K562 (cell line): ENCODE measurements around the gene CEP95. TPM values are rescaled to one million over a fixed set of nuclear protein-coding genes. Genes with fewer than 3 reads are reported as not detected.

Experiments
- ATAC-seq: fragments of 200-7000 bp; cut with Tn5 transposase; 3 replicates; pipeline ENCODE4 v1.9.1; 2020; ENCODE audit warnings: moderate library complexity
- BruUV-seq: library from RNA; stranded (reverse); fragments of 400-500 nt; replicated peaks from 2 replicates; lab custom pipeline; 2021; lab: Mats Ljungman, UMichigan
- CTCF ChIA-PET: fragments of 300-600 bp; formaldehyde crosslinking; extraction: SDS; loops from one replicate; lab custom pipeline; 2021; ENCODE audit warnings: low intra/inter-chr PET ratio; lab: Yijun Ruan, JAX
- POLR2A ChIA-PET: fragments of 300-600, 350-650 bp; sonication (Branson Sonifier 250); formaldehyde crosslinking; extraction: SDS; loops from one replicate; lab custom pipeline; 2021; ENCODE audit warnings: antibody characterized with exemption, inconsistent platforms; lab: Yijun Ruan, JAX
- DNase-seq, 4 experiments: peaks; one replicate each; pipeline versions ENCODE4 v3.0.0 to v3.0.0-alpha.2; 2011 to 2018; ENCODE audit warnings: low spot score in 3 of 4, mixed read lengths in 3 of 4; ENCODE audit errors: extremely low read depth in 1 of 4
- FAIRE-seq: peaks from 2 replicates; lab custom pipeline; 2011; peaks lifted over from hg19 to GRCh38; lab: Jason Lieb, UNC
- H2AFZ ChIP-seq: 2 replicates; pipeline ENCODE4 v1.6.0; 2011; ENCODE audit warnings: low read depth, low read length, control low read depth, inconsistent platforms
- H3K27ac ChIP-seq: fragments of 200-600 bp; 3 replicates; pipeline ENCODE4 v1.8.0; 2011; ENCODE audit warnings: low read depth, mild to moderate bottlenecking, control low read depth, inconsistent platforms, low read length, moderate library complexity, mixed read lengths; ENCODE audit errors: extremely low read depth
- H3K27me3 ChIP-seq, 2 experiments: fragments of 300-600 bp in 1 of 2; 2 replicates in 1 of 2; 3 replicates in 1 of 2; pipeline versions ENCODE4 v1.6.0 to v1.8.0; 2011; ENCODE audit warnings: inconsistent platforms in 2 of 2, low read length in 2 of 2, mild to moderate bottlenecking in 1 of 2, mixed read lengths in 1 of 2, moderate library complexity in 1 of 2; ENCODE audit not compliant: control insufficient read depth in 2 of 2, insufficient read depth in 2 of 2
- H3K36me3 ChIP-seq: fragments of 300-600 bp; 3 replicates; pipeline ENCODE4 v1.8.0; 2011; ENCODE audit warnings: mild to moderate bottlenecking, low read length, inconsistent platforms; ENCODE audit not compliant: control insufficient read depth, insufficient read depth
- H3K4me1 ChIP-seq, 2 experiments: fragments of 200-600 bp in 1 of 2; replicated peaks in 1 of 2; 2 replicates in 1 of 2; 3 replicates in 1 of 2; pipeline versions ENCODE4 v1.5.1 to v1.8.0; 2011; ENCODE audit warnings: inconsistent platforms in 2 of 2, low read length in 2 of 2, mild to moderate bottlenecking in 1 of 2, mixed read lengths in 1 of 2, moderate library complexity in 1 of 2; ENCODE audit not compliant: control insufficient read depth in 2 of 2, insufficient read depth in 2 of 2
- H3K4me2 ChIP-seq: 2 replicates; pipeline ENCODE4 v1.6.1; 2011; ENCODE audit warnings: low read length, control low read depth, inconsistent platforms, mixed read lengths; ENCODE audit not compliant: insufficient read depth
- H3K4me3 ChIP-seq: fragments of 200-600 bp; sonication (generic), shearing (Covaris generic); 2 replicates; pipeline ENCODE4 v1.5.1; 2016; ENCODE audit warnings: control low read depth, inconsistent platforms
- H3K79me2 ChIP-seq: fragments of 200-600 bp; 3 replicates; pipeline ENCODE4 v1.8.0; 2011; ENCODE audit warnings: low read length, inconsistent platforms; ENCODE audit not compliant: control insufficient read depth, insufficient read depth
- H3K9ac ChIP-seq, 2 experiments: 2 replicates each; pipeline versions ENCODE4 v1.6.0 to v1.6.1; 2011; ENCODE audit warnings: low read depth in 2 of 2, low read length in 2 of 2, control low read depth in 1 of 2, inconsistent platforms in 1 of 2, mild to moderate bottlenecking in 1 of 2, mixed read lengths in 1 of 2; ENCODE audit not compliant: insufficient read depth in 1 of 2
- H3K9me1 ChIP-seq: one replicate; pipeline ENCODE4 v1.6.0; 2011; ENCODE audit warnings: inconsistent platforms, mild to moderate bottlenecking, low read length, moderate library complexity; ENCODE audit not compliant: control insufficient read depth, insufficient read depth
- H3K9me3 ChIP-seq: replicated peaks from 2 replicates; pipeline ENCODE4 v1.5.1; 2011; ENCODE audit warnings: low read depth, low read length, inconsistent platforms; ENCODE audit not compliant: control insufficient read depth, insufficient read depth
- H4K20me1 ChIP-seq: replicated peaks from 2 replicates; pipeline ENCODE4 v1.6.1; 2011; ENCODE audit warnings: low read length, inconsistent platforms, mixed read lengths; ENCODE audit not compliant: control insufficient read depth, insufficient read depth
- E2F8 ChIP-seq: fragments of 450-650 bp; IDR thresholded peaks from 2 replicates; pipeline ENCODE4 v1.7.1; 2018; ENCODE audit warnings: mild to moderate bottlenecking, low read depth; ENCODE audit not compliant: partially characterized antibody
- HNRNPUL1 ChIP-seq: fragments of 200-400 bp; formaldehyde crosslinking; IDR thresholded peaks from 2 replicates; pipeline ENCODE4 v1.6.1; 2017; ENCODE audit warnings: low read length
- MXI1 ChIP-seq: IDR thresholded peaks from 2 replicates; pipeline ENCODE4 v1.6.1; 2011; ENCODE audit warnings: low read depth, mild to moderate bottlenecking, improper control_type of control experiment, low read length
- RUNX1 ChIP-seq: sonication (generic); IDR thresholded peaks from 2 replicates; pipeline ENCODE4 v1.6.1; 2016; ENCODE audit warnings: antibody characterized with exemption, low read depth
- WGBS: fragments of 100-300 bp; shearing (Covaris generic); methylation state at CpG from one replicate; pipeline ENCODE4 v1.1.6; 2016; ENCODE audit warnings: low coverage, mixed read lengths; ENCODE audit not compliant: insufficient coverage; ENCODE audit errors: missing lambda C conversion rate; 5-methylcytosine and 5-hydroxymethylcytosine counted together
- in situ Hi-C: fragments of 300-500 bp; cut with MboI; formaldehyde crosslinking; loops from 4 replicates; pipeline ENCODE4 v1.15.0; 2018; ENCODE audit warnings: inconsistent platforms, mixed read lengths
- intact Hi-C: fragments of 100-400 bp; cut with micrococcal nuclease; formaldehyde crosslinking; loops from 2 replicates; pipeline ENCODE4 v1.14.2; 2022
- polyA plus RNA-seq, 8 experiments: library from polyadenylated mRNA; depleted of rRNA in 4 of 8; stranded (reverse) in 5 of 8; unstranded in 3 of 8; fragments of >200 nt; fragmentation: Nextera tagmentation in 2 of 8; fragmentation: Illumina TruSeq in 1 of 8; extraction: Ambion mirVana in 2 of 8; extraction: Trizol in 1 of 8; gene quantifications; 2 replicates each; pipeline versions ENCODE4 v1.2.1 to v1.2.3, GENCODE V29; 2011 to 2014; ENCODE audit warnings: inconsistent platforms in 1 of 8, missing spikeins in 1 of 8
- total RNA-seq, 7 experiments: library from RNA; depleted of rRNA in 6 of 7; stranded (reverse); fragments of >200 nt in 6 of 7; fragmentation: Illumina TruSeq in 2 of 7; extraction: Trizol in 2 of 7; gene quantifications; 2 replicates each; pipeline versions ENCODE4 v1.2.1 to v1.2.3, GENCODE V29; 2011 to 2021; ENCODE audit warnings: low replicate concordance in 1 of 7

Gene CEP95
- total and polyA plus RNA-seq, 9 of the 15 experiments (the other 6 are each of a cell fraction or from before 2014, with no cell fraction given), result 26.7 to 80.7 (median 56.9) TPM

DNA sequence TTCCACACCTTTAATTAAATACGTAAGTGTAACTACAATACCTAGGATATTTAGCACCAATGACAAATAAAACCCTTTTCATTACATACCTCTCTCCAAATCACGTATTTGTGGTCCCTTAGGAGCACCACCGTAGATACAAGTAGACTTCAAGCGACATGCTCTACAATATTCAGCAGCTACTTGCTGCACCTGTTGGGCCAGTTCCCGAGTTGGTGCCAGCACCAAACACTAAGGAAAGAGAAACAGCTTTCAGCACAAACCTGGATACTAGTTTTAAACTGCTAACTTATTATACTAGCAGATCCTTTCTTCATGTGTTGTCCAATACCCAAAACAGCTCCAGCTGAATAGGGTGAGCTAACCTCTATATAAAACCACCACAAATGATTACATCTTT lies 3.4 kb upstream of the CEP95 start:
- in situ Hi-C loops (no loop called here), intact Hi-C loops (loop anchor here (10.0 kb wide), 1 partner anchor 231 kb away; no protein-coding TSS in a partner anchor)
- ATAC-seq, result no peak
- Histone ChIP-seq H2AFZ (no peak overlapping the region), H3K36me3 (peaks cover 77% of the 10 kb centered on the region), H3K9ac (no peak overlapping the region), H3K4me2 (no peak overlapping the region), H3K9me1 (no peaks in the 10 kb centered on the region), H3K4me1 (peaks cover 6 to 13% of the 10 kb centered on the region in 2 experiments; a peak in 3 of 5 replicates), H3K79me2 (peaks cover 80% of the 10 kb centered on the region), H3K27ac (no peak overlapping the region), H3K4me3 (no peak overlapping the region), H4K20me1 (peaks cover 30% of the 10 kb centered on the region), H3K27me3 (no peaks in the 10 kb centered on the region), H3K9me3 (no peaks in the 10 kb centered on the region)
- no peak for DNase-seq
- ChIA-PET CTCF (no interaction called here), POLR2A (interaction anchor here (1.0 to 5.2 kb wide), 9 partner anchors 7 to 206 kb away, joined by 3 to 114 read pairs (median 4); partner anchors contain the start of gene POLG2)
- 97% methylated on average over 5 of the region's 5 CpGs for WGBS
- TF ChIP-seq HNRNPUL1 (0 out of 2 replicates have a peak, but pooled peaks have one; percentile 54), E2F8 (no peak), RUNX1 (no peak), MXI1 (no peak)
- no peak for FAIRE-seq
- BruUV-seq, result no TSS peak
